ENCODE measurements around the gene CHPF.

GRCh38 chr2:219492575-219492974 lies 51.0 kb downstream of the CHPF start:
- no peak for TF ChIP-seq CTCF (IDR thresholded peaks at IDR 0.05)
- TF ChIP-seq POLR2A (IDR thresholded peaks at IDR 0.05) = no peak

Measured in body of pancreas (tissue), 4 donors.